Measurements from ENCODE around the gene AKR1C4. TPM values are rescaled to one million over a fixed set of nuclear protein-coding genes. Genes with fewer than 3 reads are reported as not detected.
"Not testable (repeated sequence)": the region's sequence is repeated elsewhere in the genome, so short reads cannot be mapped to it uniquely, and the experiment has no call there.

Gene AKR1C4
- polyA plus RNA-seq, 1 donor: not detected

DNA sequence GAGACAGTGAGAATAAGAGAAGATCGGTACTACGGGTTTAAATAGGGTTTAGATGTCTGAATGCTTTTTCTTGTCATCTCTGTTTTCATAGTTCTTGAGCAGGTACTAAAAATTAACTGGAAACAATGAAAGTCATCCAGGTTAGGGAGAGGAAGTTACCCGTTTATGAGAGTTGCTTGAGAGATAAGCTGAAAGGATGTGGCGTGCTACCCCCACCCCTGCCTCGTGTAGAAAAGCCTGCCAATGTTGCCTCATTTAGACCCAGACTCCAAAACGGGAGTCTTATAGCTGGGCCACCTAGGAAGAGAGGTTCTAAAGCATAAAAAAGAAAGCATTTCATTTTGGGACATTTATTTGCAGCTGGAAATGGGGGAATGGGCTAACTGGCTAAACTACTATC is 10.2 kb downstream of the AKR1C4 start:
- DNase-seq: no peak

- not testable (repeated sequence) for DNase-seq
Measured at GRCh38 chr10:5209776-5210175, 13.1 kb downstream of the AKR1C4 start.

GRCh38 chr10:5210261-5210660 is 13.6 kb downstream of the AKR1C4 start:
- DNase-seq: not testable (repeated sequence)

DNA sequence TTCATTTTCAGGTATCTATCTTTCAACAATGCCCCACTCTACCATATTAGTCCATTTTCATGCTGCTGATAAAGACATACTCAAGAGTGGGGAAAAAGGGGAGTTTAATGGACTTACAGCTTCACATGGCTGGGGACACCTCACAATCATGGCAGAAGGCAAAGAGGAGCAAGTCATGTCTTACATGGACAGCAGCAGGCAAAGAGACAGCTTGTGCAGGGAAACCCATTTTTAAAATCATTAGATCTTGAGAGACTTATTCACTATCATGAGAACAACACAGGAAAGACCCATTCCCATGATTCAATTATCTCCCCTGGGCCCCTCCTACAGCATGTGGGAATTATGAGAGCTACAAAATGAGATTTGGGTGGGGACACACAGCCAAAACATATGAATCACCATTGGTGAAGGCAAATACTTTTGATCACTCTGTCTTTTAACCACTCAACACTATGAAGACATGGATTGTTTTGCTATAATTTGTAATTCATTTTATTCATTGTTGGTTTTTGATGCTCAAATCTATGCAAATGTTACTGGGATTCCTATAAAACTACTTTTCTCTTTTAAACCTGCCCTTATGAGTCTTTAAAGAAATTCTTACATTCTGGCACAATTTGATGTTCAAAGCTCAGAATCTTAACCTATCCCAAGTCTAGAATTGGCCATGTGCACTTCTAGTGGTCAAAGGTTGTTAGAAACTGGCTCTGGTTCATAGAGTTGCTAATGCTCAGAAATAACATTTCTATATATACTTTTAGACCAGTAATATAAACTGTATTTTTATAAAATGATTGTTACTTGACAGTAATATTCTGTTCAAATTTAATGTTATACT is 15.3 kb downstream of the AKR1C4 start:
- DNase-seq: no peak

- no peak for DNase-seq
Measured at GRCh38 chr10:5216801-5217200, 20.2 kb downstream of the AKR1C4 start.

DNA sequence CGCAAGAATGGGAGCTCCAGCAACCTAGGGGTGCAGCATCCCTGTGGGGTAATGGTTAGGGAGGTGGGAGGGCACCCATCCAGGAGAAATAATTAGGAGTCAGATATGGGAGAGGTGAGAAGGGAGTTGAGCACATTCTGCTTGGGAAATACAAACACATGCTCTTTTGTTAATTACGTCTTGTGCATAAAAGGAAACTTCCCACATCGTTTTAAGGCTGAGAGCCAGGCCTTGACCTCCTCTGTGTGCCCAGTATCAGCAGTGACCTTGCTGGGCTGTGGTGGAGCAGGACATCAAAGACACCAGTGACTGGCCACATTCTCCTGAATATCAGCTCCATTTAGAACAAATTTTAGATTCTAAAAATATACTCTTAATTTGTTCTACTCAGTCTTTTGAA is 22.6 kb downstream of the AKR1C4 start:
- no peak for DNase-seq

- DNase-seq: not testable (repeated sequence)
Measured at GRCh38 chr10:5222942-5223341, 26.3 kb downstream of the AKR1C4 start.

GRCh38 chr10:5229019-5229418 is 32.4 kb downstream of the AKR1C4 start:
- no peak for DNase-seq

- no peak for DNase-seq
Measured at GRCh38 chr10:5233324-5233723, 36.7 kb downstream of the AKR1C4 start.

DNA sequence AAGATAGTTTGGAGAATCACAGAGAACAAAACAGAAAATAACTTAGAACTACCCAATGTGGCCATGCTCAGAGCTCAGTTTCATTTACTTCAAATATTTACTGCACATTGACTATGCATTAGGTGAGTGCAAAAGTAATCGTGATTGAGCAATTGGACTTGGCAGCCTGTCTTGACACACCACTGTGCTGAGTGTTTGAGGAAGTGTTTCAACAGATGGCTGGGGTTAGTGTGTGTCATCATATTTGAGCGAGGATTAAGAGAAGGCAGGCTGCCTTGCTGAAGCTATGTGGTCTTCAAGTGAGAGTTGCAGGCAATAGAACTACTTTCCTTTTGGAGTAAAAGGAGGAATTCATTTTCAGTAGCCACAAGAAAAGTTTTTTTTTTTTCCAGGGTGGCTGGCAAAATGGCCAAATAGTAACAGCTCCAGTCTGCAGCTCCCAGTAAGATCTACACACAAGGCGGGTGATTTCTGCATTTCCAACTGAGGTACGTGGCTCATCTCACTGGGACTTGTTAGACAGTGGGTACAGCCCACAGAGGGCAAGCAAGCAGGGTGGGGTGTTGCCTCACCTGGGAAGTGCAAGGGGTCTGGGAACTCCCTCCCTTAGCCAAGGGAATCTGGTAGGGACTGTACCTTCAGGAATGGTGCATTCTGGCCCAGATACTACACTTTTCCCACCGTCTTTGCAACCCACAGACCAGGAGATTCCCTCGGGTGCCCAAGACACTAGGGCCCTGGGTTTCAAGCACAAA is 37.6 kb downstream of the AKR1C4 start:
- DNase-seq: no peak

DNA sequence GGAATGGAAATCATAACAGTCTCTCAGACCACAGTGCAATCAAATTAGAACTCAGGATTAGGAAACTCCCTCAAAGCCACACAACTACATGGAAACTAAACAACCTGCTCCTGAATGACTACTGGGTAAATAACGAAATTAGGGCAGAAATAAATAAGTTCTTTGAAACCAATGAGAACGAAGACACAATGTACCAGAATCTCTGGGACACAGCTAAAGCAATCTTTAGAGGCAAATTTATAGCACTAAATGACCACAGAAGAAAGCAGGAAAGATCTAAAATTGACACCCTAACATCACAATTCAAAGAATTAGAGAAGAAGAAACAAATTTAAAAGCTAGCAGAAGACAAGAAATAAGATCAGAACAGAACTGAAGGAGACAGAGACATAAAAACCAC is 40.9 kb downstream of the AKR1C4 start:
- DNase-seq: not testable (repeated sequence)

DNA sequence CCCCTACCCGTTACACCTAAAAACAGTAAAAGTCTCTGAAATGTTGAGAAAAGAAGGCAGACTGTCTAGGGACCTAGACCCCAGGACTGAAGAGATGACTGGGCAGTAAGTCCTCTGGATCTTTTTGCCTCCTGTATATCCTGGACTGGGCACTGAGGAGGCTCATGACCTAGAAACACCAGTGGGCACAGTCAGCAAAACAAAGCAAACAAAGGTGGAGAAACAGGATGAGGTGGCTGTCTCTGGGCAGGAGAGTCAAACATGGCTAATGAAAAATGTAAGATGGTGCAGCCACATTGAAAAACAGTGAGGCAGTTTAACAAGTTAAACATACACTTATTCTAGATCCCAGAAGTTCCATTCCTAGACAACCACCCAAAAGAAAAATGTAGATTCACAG is 45.9 kb downstream of the AKR1C4 start:
- no peak for DNase-seq

DNA sequence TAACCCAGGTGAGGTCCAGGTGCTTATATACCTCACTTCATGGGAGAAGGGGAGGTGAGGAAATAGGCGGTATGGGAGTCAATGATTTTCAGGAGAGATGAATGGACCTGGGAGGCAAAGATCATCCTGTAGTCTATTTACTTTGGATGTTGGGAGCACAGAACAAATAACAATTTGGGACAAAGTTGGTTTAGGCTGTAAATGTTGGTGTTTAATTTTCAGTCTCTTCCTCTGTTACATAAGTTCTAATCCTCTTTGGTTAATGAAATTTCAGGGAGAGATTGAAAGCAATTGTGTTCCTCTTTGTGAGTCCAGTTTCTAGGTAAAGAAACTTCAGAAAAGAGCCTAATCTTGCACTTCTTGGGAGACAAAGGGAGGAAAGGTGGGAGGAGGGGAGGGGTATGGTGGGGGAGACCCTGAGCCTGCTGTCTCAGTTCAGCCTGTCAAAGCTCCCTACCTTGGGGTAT is 46.9 kb downstream of the AKR1C4 start:
- no peak for DNase-seq

GRCh38 chr10:5252177-5253037 is 55.8 kb downstream of the AKR1C4 start:
- no peak for DNase-seq

- no peak for DNase-seq
Measured at GRCh38 chr10:5254488-5254887, 57.9 kb downstream of the AKR1C4 start.

- not testable (repeated sequence) for DNase-seq
Measured at GRCh38 chr10:5257768-5258167, 61.1 kb downstream of the AKR1C4 start.

DNA sequence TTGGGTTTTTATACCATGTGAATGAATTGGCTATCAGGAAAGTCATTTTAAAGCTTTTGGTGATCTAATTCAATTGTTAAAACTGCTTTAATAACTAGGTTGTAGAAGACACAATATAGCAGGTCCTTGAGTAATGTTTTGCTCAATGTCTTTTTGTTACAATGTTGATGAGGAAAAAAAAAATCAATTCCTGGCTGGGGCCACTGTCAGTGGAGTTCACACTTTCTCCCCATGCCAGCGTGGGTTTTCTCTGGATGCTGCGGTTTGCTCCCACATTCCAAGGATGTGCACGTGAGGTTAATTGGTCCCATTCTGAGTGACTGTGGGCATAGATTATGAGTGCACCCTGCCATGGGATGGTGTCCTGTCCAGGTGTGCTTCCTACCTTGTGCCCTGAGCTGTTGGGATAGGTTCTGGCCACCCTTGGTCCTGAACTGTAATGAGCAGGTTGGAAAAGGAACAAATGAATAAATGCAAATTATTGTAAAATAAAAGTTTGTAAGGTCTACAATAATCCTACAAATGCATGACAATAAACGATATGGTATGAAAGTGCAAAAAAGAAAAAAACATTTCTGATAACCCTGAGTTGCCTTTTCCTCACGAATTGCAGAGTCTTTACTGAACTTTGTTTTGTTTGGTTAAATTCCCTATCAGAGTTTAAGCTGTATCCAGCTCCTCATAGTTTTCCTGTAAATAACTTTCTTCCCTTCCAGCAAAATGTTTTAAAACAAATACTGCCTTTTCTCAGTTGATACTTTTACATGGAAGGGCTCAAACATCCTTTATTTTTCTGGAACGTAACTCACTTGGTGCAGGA is 62.7 kb downstream of the AKR1C4 start:
- DNase-seq: no peak

DNA sequence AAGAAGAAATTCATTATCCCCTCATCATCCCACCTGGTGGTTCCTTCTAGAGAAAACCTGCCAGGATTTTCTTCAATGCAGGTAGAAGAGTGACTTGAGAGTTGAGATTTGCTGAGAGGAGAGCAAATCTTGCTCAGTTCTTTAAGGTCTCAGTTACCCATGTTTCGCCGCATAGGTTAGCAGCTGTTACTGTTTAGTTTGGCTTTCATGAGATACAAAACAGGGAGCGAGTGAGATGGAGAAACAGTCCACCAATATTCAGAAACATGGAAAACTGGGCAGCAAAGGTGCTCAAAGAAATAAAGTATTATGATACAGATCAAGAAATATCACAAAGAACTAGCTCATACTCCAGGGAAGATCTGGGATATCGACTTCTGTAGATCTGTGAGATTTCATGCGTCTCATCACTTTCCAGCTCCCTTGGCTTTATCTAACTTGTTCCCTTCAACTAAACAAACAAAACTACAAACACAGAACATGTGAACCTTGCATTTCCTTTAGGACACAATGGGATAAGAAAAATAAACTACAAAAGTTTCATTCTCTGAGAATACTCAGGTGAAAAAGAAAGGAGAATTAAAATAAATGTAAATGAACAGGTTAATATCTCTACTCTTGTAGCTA is 63.4 kb downstream of the AKR1C4 start:
- DNase-seq: no peak

GRCh38 chr10:5260828-5261227 is 64.2 kb downstream of the AKR1C4 start:
- no peak for DNase-seq

- DNase-seq: no peak
Measured at GRCh38 chr10:5265139-5265538, 68.5 kb downstream of the AKR1C4 start.

GRCh38 chr10:5266351-5266750 is 69.7 kb downstream of the AKR1C4 start:
- DNase-seq: no peak
